Thyroid gland (tissue), 4 donors: Measurements from ENCODE around the gene TSFM.

Source experiments
- POLR2A ChIP-seq, 2 donors: fragments of 450-650 bp; IDR thresholded peaks; one replicate each; pipeline ENCODE4 v1.6.1; 2017; ENCODE audit warnings: antibody characterized with exemption in 2 of 2, mild to moderate bottlenecking in 2 of 2, moderate library complexity in 1 of 2
- TF ChIP-seq, protein P1 (sequence below), 6 experiments: fragments of 200-600 bp in 3 of 6; fragments of 450-650 bp in 3 of 6; sonication (generic) in 3 of 6; IDR thresholded peaks; one replicate each; pipeline ENCODE4 v1.5.1; 2016 to 2019; ENCODE audit warnings: antibody characterized with exemption in 6 of 6, mild to moderate bottlenecking in 2 of 6, inconsistent platforms in 1 of 6, moderate library complexity in 1 of 6

DNA sequence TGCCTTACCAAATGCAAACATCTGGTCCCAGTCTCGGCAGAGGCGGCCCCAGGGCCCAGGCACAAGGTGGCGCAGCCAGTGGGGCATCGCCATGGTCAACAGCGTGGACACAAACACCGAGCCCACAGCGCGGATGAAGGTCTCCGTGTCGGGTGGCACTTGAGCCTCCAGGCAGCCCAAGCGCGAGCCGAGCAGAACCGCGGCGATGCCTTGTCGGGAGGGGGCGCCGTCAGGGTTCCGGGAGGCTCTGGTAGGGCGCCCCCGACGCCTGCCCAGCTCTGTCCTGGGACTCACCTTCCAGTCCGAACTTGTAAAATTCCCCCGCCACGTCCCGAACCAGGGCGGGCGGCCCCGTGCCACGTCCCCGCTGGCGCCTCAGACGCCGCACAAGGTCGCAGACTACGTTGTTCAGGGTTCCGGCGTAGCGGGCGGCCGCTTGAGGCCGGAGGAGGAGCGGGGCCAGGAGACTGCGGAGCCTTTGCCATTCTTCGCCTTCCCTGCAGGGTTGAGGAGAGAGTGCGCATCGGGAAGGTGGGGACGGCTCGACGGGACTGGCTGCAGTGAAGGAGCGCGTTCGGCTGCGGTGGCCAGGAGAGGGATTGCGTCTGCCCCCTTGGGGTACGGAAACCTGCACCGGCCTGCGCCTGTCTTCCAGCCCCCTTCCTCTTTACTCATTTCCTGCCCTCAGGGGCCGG, 17.4 kb upstream of the TSFM start:
- TF ChIP-seq, protein P1, sequence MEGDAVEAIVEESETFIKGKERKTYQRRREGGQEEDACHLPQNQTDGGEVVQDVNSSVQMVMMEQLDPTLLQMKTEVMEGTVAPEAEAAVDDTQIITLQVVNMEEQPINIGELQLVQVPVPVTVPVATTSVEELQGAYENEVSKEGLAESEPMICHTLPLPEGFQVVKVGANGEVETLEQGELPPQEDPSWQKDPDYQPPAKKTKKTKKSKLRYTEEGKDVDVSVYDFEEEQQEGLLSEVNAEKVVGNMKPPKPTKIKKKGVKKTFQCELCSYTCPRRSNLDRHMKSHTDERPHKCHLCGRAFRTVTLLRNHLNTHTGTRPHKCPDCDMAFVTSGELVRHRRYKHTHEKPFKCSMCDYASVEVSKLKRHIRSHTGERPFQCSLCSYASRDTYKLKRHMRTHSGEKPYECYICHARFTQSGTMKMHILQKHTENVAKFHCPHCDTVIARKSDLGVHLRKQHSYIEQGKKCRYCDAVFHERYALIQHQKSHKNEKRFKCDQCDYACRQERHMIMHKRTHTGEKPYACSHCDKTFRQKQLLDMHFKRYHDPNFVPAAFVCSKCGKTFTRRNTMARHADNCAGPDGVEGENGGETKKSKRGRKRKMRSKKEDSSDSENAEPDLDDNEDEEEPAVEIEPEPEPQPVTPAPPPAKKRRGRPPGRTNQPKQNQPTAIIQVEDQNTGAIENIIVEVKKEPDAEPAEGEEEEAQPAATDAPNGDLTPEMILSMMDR (IDR thresholded peaks at IDR 0.05) = peak in 2 of 6 experiments; percentile 24 to 26
- no peak for TF ChIP-seq POLR2A (IDR thresholded peaks at IDR 0.05)
